Ishikawa (cell line): Measurements from ENCODE around the gene GPR137C.

ENCODE experiments used
- CEBPB ChIP-seq: IDR thresholded peaks from 2 replicates; pipeline ENCODE4 v1.6.1; 2012
- CREB1 ChIP-seq: IDR thresholded peaks from 2 replicates; pipeline ENCODE4 v1.6.1; 2012; ENCODE audit warnings: low read depth
- EP300 ChIP-seq: IDR thresholded peaks from 2 replicates; pipeline ENCODE4 v1.6.1; 2012; ENCODE audit warnings: borderline replicate concordance
- FOXM1 ChIP-seq: IDR thresholded peaks from 2 replicates; pipeline ENCODE4 v1.6.1; 2012; ENCODE audit warnings: low read depth, borderline replicate concordance
- MAX ChIP-seq: IDR thresholded peaks from 2 replicates; pipeline ENCODE4 v1.6.1; 2012
- RAD21 ChIP-seq: IDR thresholded peaks from 2 replicates; pipeline ENCODE4 v1.6.1; 2012; ENCODE audit warnings: low read depth
- TAF1 ChIP-seq: IDR thresholded peaks from 2 replicates; pipeline ENCODE4 v1.6.1; 2012; ENCODE audit warnings: low read depth, mild to moderate bottlenecking
- TCF12 ChIP-seq: IDR thresholded peaks from 2 replicates; pipeline ENCODE4 v1.6.1; 2012; ENCODE audit warnings: low read depth
- TEAD4 ChIP-seq: IDR thresholded peaks from 2 replicates; pipeline ENCODE4 v1.6.1; 2012
- YY1 ChIP-seq: IDR thresholded peaks from 2 replicates; pipeline ENCODE4 v1.6.1; 2012; ENCODE audit warnings: low read depth
- ZBTB7A ChIP-seq: IDR thresholded peaks from 2 replicates; pipeline ENCODE4 v1.6.1; 2012; ENCODE audit warnings: low read depth

- TF ChIP-seq TAF1 = no peak
- no peak for TF ChIP-seq CEBPB
- no peak for TF ChIP-seq MAX
- no peak for TF ChIP-seq EP300
- no peak for TF ChIP-seq TCF12
- no peak for TF ChIP-seq FOXM1
- no peak for TF ChIP-seq YY1
- TF ChIP-seq ZBTB7A = no peak
- TF ChIP-seq RAD21 = no peak
- no peak for TF ChIP-seq TEAD4
- TF ChIP-seq CREB1 = no peak
These were observed 108.7 kb downstream of the GPR137C start for GRCh38 chr14:52661314-52661713.
